ENCODE results near the gene CCL19.

DNA sequence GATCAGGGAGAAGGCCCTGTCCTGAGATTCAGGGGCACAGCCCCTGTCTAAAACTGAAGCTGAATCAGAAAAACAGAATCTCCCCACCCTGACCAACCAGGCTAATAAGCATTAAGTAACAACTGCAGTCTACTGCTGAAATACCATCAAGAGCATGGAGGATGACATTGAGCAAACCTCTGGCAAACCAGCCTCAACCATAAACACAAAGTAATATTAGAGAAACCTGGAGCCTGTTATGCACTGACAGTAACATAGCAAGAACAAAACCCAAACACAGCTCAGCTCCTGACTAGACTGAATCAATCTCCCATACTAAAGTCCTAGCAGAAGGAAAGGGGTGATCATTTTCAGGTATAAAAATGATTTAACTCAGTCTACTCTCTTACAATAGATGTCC, 43.6 kb upstream of the CCL19 start:
- TF ChIP-seq POLR2A (IDR thresholded peaks at IDR 0.05; ENCODE audit: low read depth, low read length) (no peak), POLR2AphosphoS5 (IDR thresholded peaks at IDR 0.05; ENCODE audit: low read depth, low read length) (no peak), TAF1 (IDR thresholded peaks at IDR 0.05; ENCODE audit: low read depth, low read length) (no peak), POU2F2 (IDR thresholded peaks at IDR 0.05; ENCODE audit: low read depth, low read length) (no peak)

Measured in GM12891 (cell line).